Measurements from ENCODE around the gene SP2. TPM values are rescaled to one million over a fixed set of nuclear protein-coding genes. Genes with fewer than 3 reads are reported as not detected.

SP2 gene
- total and polyA plus RNA-seq, 2 donors (not counting 1 experiment from before 2014, with no cell fraction given) = 25.4 to 32.5 TPM

GRCh38 chr17:47949197-47949759 is 53.2 kb downstream of the SP2 start:
- DNase-seq (peak; percentile 80), ATAC-seq (ENCODE audit: low read depth) (peak; percentile 81)
- Histone ChIP-seq H3K4me2 (replicated peaks; ENCODE audit: low read depth, low read length, poor library complexity, severe bottlenecking) (peak overlapping the region; percentile 75), H3K9me3 (ENCODE audit: control extremely low read depth in 1 of 3, control insufficient read depth in 2 of 3, insufficient read depth in 1 of 3, low read length in 2 of 3) (no peaks in the 10 kb centered on the region), H3K79me2 (ENCODE audit: control insufficient read depth, insufficient read depth, low read length) (no peaks in the 10 kb centered on the region), H3K4me3 (ENCODE audit: control extremely low read depth in 1 of 5, extremely low read depth in 1 of 5, insufficient read depth in 1 of 5, low read depth in 2 of 5, low read length in 4 of 5) (peak overlapping the region in 3 of 5 experiments; percentile 31 to 46 (median 38)), H3K36me3 (replicated peaks in 1 of 2; ENCODE audit: control extremely low read depth in 1 of 2, control insufficient read depth in 1 of 2, extremely low read depth in 1 of 2, insufficient read depth in 2 of 2, low read length in 1 of 2) (peaks cover 0 to 28% of the 10 kb centered on the region in 2 experiments), H2AFZ (ENCODE audit: insufficient read depth, low read depth, low read length, poor library complexity, severe bottlenecking) (peak overlapping the region; percentile 84), H3K27ac (ENCODE audit: low read length in 2 of 2) (peak overlapping the region in 1 of 2 donors; percentile 63), H3K9ac (ENCODE audit: low read length) (peak overlapping the region; percentile 50), H3K4me1 (ENCODE audit: control insufficient read depth in 2 of 2, insufficient read depth in 2 of 2, low read length in 2 of 2) (peaks cover 13 to 23% of the 10 kb centered on the region in 2 donors), H4K20me1 (ENCODE audit: control insufficient read depth, insufficient read depth, low read length, poor library complexity, severe bottlenecking) (no peaks in the 10 kb centered on the region), H3K27me3 (replicated peaks in 1 of 4; ENCODE audit: control extremely low read depth in 1 of 4, control insufficient read depth in 3 of 4, insufficient read depth in 4 of 4, low read length in 3 of 4) (no peaks in the 10 kb centered on the region)
- H3K27me3 Mint-ChIP-seq = no peaks in the 10 kb centered on the region
- H3K27ac Mint-ChIP-seq = peak overlapping the region; percentile 66
- CTCF ChIA-PET = interaction anchor here (0.6 to 10.4 kb wide), 29 partner anchors 8 to 576 kb away, joined by 3 to 155 read pairs (median 5); partner anchors contain the start of genes CDK5RAP3, OSBPL7 and PNPO
- no peaks in the 10 kb centered on the region for H3K9me3 Mint-ChIP-seq (ENCODE audit: insufficient read depth)
- no peak for TF ChIP-seq EZH2 (IDR thresholded peaks at IDR 0.05; ENCODE audit: borderline replicate concordance, insufficient read depth, low read depth, low read length, poor library complexity, severe bottlenecking)
- TF ChIP-seq, protein P1, sequence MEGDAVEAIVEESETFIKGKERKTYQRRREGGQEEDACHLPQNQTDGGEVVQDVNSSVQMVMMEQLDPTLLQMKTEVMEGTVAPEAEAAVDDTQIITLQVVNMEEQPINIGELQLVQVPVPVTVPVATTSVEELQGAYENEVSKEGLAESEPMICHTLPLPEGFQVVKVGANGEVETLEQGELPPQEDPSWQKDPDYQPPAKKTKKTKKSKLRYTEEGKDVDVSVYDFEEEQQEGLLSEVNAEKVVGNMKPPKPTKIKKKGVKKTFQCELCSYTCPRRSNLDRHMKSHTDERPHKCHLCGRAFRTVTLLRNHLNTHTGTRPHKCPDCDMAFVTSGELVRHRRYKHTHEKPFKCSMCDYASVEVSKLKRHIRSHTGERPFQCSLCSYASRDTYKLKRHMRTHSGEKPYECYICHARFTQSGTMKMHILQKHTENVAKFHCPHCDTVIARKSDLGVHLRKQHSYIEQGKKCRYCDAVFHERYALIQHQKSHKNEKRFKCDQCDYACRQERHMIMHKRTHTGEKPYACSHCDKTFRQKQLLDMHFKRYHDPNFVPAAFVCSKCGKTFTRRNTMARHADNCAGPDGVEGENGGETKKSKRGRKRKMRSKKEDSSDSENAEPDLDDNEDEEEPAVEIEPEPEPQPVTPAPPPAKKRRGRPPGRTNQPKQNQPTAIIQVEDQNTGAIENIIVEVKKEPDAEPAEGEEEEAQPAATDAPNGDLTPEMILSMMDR (IDR thresholded peaks at IDR 0.05) = peak; percentile 89
- 10% methylated on average over 20 of the region's 22 CpGs for WGBS (ENCODE audit: insufficient coverage)
- H3K4me3 Mint-ChIP-seq = peak overlapping the region; percentile 78
- intact Hi-C loops (cut with micrococcal nuclease) = loop anchor here (1.0 to 2.0 kb wide), 4 partner anchors 8 to 125 kb away; partner anchors contain the start of gene PNPO
- peaks cover 23% of the 10 kb centered on the region for H3K4me1 Mint-ChIP-seq
- POLR2A ChIA-PET = interaction anchor here (2.2 kb wide), 1 partner anchor 21 kb away, joined by 6 read pairs; the partner anchor contains the start of gene CDK5RAP3

- H3K27me3 ChIP-seq (replicated peaks in 1 of 4; ENCODE audit: control extremely low read depth in 1 of 4, control insufficient read depth in 3 of 4, insufficient read depth in 4 of 4, low read length in 3 of 4) = no peaks in the 10 kb centered on the region
- H3K4me2 ChIP-seq (replicated peaks; ENCODE audit: low read depth, low read length, poor library complexity, severe bottlenecking) = peak overlapping the region; percentile 75
- H3K27ac Mint-ChIP-seq = peak overlapping the region; percentile 66
- DNase-seq = peak; percentile 37
- 41% methylated on average over 2 of the region's 3 CpGs for WGBS (ENCODE audit: insufficient coverage)
- CTCF ChIA-PET = interaction anchor here (0.6 to 10.4 kb wide), 29 partner anchors 9 to 575 kb away, joined by 3 to 155 read pairs (median 5); partner anchors contain the start of genes CDK5RAP3, OSBPL7 and PNPO
- H3K4me3 Mint-ChIP-seq = peak overlapping the region; percentile 19
- peak overlapping the region in 1 of 2 donors; percentile 63 for H3K27ac ChIP-seq (ENCODE audit: low read length in 2 of 2)
- TF ChIP-seq EZH2 (IDR thresholded peaks at IDR 0.05; ENCODE audit: borderline replicate concordance, insufficient read depth, low read depth, low read length, poor library complexity, severe bottlenecking) = no peak
- TF ChIP-seq, protein P1 (IDR thresholded peaks at IDR 0.05) = no peak
- intact Hi-C loops (cut with micrococcal nuclease) = loop anchor here (1.0 to 2.0 kb wide), 4 partner anchors 9 to 124 kb away; partner anchors contain the start of gene PNPO
- no peak overlapping the region for H3K4me3 ChIP-seq (ENCODE audit: control extremely low read depth in 1 of 5, extremely low read depth in 1 of 5, insufficient read depth in 1 of 5, low read depth in 2 of 5, low read length in 4 of 5)
- peak overlapping the region; percentile 84 for H2AFZ ChIP-seq (ENCODE audit: insufficient read depth, low read depth, low read length, poor library complexity, severe bottlenecking)
- H3K9me3 Mint-ChIP-seq (ENCODE audit: insufficient read depth) = no peaks in the 10 kb centered on the region
- H3K36me3 ChIP-seq (replicated peaks in 1 of 2; ENCODE audit: control extremely low read depth in 1 of 2, control insufficient read depth in 1 of 2, extremely low read depth in 1 of 2, insufficient read depth in 2 of 2, low read length in 1 of 2) = peaks cover 0 to 21% of the 10 kb centered on the region in 2 experiments
- H4K20me1 ChIP-seq (ENCODE audit: control insufficient read depth, insufficient read depth, low read length, poor library complexity, severe bottlenecking) = no peaks in the 10 kb centered on the region
- H3K9ac ChIP-seq (ENCODE audit: low read length) = no peak overlapping the region
- no peaks in the 10 kb centered on the region for H3K79me2 ChIP-seq (ENCODE audit: control insufficient read depth, insufficient read depth, low read length)
- POLR2A ChIA-PET = interaction anchor here (2.2 kb wide), 1 partner anchor 21 kb away, joined by 6 read pairs; the partner anchor contains the start of gene CDK5RAP3
- H3K9me3 ChIP-seq (ENCODE audit: control extremely low read depth in 1 of 3, control insufficient read depth in 2 of 3, insufficient read depth in 1 of 3, low read length in 2 of 3) = no peaks in the 10 kb centered on the region
- peaks cover 23% of the 10 kb centered on the region for H3K4me1 Mint-ChIP-seq
- ATAC-seq (ENCODE audit: low read depth) = no peak
- no peaks in the 10 kb centered on the region for H3K27me3 Mint-ChIP-seq
- H3K4me1 ChIP-seq (ENCODE audit: control insufficient read depth in 2 of 2, insufficient read depth in 2 of 2, low read length in 2 of 2) = peaks cover 13 to 23% of the 10 kb centered on the region in 2 donors
Observed at GRCh38 chr17:47949946-47950345, 53.9 kb downstream of the SP2 start.

All from B cell (primary cell).